Measurements from ENCODE around the gene BARHL1.

DNA sequence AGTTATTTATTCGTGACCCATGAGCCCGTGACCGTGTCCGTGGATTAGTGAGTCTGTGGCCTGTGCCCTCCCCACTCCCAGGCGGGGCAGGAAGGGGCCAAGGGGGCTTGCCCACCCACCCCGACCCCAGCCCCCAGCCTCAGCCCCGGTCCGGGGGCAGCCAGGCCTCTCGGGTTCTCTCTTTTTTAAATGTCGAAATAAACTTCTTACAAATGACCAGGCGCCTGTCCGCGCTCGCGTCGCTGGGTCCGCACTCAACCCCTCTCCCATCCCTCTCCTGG is 7.6 kb downstream of the BARHL1 start:
- TF ChIP-seq POLR2AphosphoS5 (IDR thresholded peaks at IDR 0.05; ENCODE audit: borderline replicate concordance, low read depth, low read length) (no peak), EZH2 (IDR thresholded peaks at IDR 0.05) (no peak)

Measured in SK-N-MC (cell line).